Parietal lobe (tissue), 2 donors: ENCODE data around the gene XRCC4. TPM values are rescaled to one million over a fixed set of nuclear protein-coding genes. Genes with fewer than 3 reads are reported as not detected.

Source experiments
- small RNA-seq: library from RNA; depleted of rRNA; stranded (forward); fragments of <200 nt; gene quantifications from one replicate; pipeline ENCODE3, GENCODE V24; 2014; ENCODE audit warnings: low replicate concordance
- total RNA-seq: library from RNA; depleted of rRNA; stranded (reverse); fragments of >200 nt; gene quantifications from one replicate; pipeline ENCODE4 v1.2.3, GENCODE V29; 2014

The XRCC4 gene
- total RNA-seq: 7.2 TPM

GRCh38 chr5:83076742-83077661, at the start of gene XRCC4, which contains the start of gene TMEM167A:
XRCC4 (plus strand) TSS chr5:83077547; CDS start chr5:83104920, 27,373 bp downstream.
TMEM167A (minus strand) TSS chr5:83077394; CDS start chr5:83077323, 71 bp downstream.

Small RNAs within 50 kb of the gene (small RNA-seq; reads per million reads assigned to genes)
- gene SCARNA18: 7.3 reads per million, percentile 89 among the genes with 10 or more reads in this experiment

Other genes starting within 250 kb of the XRCC4 start
- gene TMEM167A, start 153 bp upstream of the XRCC4 start, total RNA-seq: 98.0 TPM